Daoy (cell line): ENCODE results near the gene CRB3. TPM values are rescaled to one million over a fixed set of nuclear protein-coding genes. Genes with fewer than 3 reads are reported as not detected.

ENCODE experiments used
- total RNA-seq: library from RNA; depleted of rRNA; stranded (reverse); fragments of >200 nt; shearing (Covaris generic); gene quantifications from 2 replicates; pipeline ENCODE4 v1.2.3, GENCODE V29; 2014; rRNA removed

Gene CRB3
- total RNA-seq, 1 experiment from 2014 or later = not detected

Other genes with a start within 250 kb of the CRB3 start
- 8.0 and 15.4 TPM in 2 replicates for gene MLLT1, start 184.3 kb upstream of the CRB3 start, total RNA-seq
- not detected in 2 replicates for gene ACER1, start 130.7 kb upstream of the CRB3 start, total RNA-seq
- gene CLPP, start 102.7 kb upstream of the CRB3 start, total RNA-seq = 108 and 135 TPM in 2 replicates
- gene ALKBH7, start 91.5 kb upstream of the CRB3 start, total RNA-seq = 35.7 and 36.1 TPM in 2 replicates
- gene PSPN, start 88.3 kb upstream of the CRB3 start, total RNA-seq = 1.1 and 1.6 TPM in 2 replicates
- 57.5 and 82.3 TPM in 2 replicates for gene GTF2F1, start 71.1 kb upstream of the CRB3 start, total RNA-seq
- gene KHSRP, start 39.5 kb upstream of the CRB3 start, total RNA-seq = 76.0 and 84.9 TPM in 2 replicates
- not detected in 2 replicates for gene SLC25A41, start 30.5 kb upstream of the CRB3 start, total RNA-seq
- gene SLC25A23, start 4.5 kb upstream of the CRB3 start, total RNA-seq = 18.1 and 23.1 TPM in 2 replicates
- not detected in 2 replicates for gene DENND1C, start 17.5 kb downstream of the CRB3 start, total RNA-seq
- gene TUBB4A, start 38.0 kb downstream of the CRB3 start, total RNA-seq = 0.17 and 0.65 TPM in 2 replicates
- 12.0 and 13.8 TPM in 2 replicates for gene TNFSF9, start 66.8 kb downstream of the CRB3 start, total RNA-seq
- gene CD70, start 126.9 kb downstream of the CRB3 start, total RNA-seq = 62.8 and 65.4 TPM in 2 replicates
- 0.33 TPM in 1 of 2 replicates, not detected in the other for gene TNFSF14, start 205.9 kb downstream of the CRB3 start, total RNA-seq